HepG2 (cell line): ENCODE measurements around the gene DHX57.

Source experiments
- ARID4A ChIP-seq: sonication (generic); formaldehyde crosslinking; IDR thresholded peaks from 2 replicates; pipeline ENCODE4 v1.5.0; 2020; ENCODE audit warnings: mild to moderate bottlenecking, missing genetic modification reagents, borderline replicate concordance
- CTCF ChIP-seq: sonication (generic); formaldehyde crosslinking; IDR thresholded peaks from 2 replicates; pipeline ENCODE4 v1.5.0; 2020; ENCODE audit warnings: mild to moderate bottlenecking, missing genetic modification reagents, moderate library complexity
- EZH2 ChIP-seq: conservative IDR thresholded peaks from 2 replicates; pipeline ENCODE4 v1.6.1; 2012; ENCODE audit warnings: mild to moderate bottlenecking, low read depth, low read length, moderate library complexity
- IKZF1 ChIP-seq: fragments of 450-650 bp; IDR thresholded peaks from 2 replicates; pipeline ENCODE4 v1.7.1; 2016
- MED8 ChIP-seq: sonication (generic); formaldehyde crosslinking; IDR thresholded peaks from 2 replicates; pipeline ENCODE4 v1.8.1; 2023; ENCODE audit warnings: mild to moderate bottlenecking, missing genetic modification reagents; ENCODE audit not compliant: insufficient replicate concordance
- REST ChIP-seq, 2 experiments: IDR thresholded peaks; 2 replicates each; pipeline ENCODE4 v1.6.1; 2011 to 2012; ENCODE audit warnings: low read length in 2 of 2, borderline replicate concordance in 1 of 2, low read depth in 1 of 2, mild to moderate bottlenecking in 1 of 2, moderate library complexity in 1 of 2
- SP2 ChIP-seq: sonication (generic); formaldehyde crosslinking; IDR thresholded peaks from 2 replicates; pipeline ENCODE4 v1.5.1; 2020; ENCODE audit warnings: mild to moderate bottlenecking, missing genetic modification reagents
- ZBTB26 ChIP-seq: IDR thresholded peaks from 2 replicates; pipeline ENCODE4 v1.6.1; 2016; ENCODE audit warnings: missing compliant biosample characterization, missing genetic modification reagents, borderline replicate concordance
- ZBTB33 ChIP-seq: sonication (generic); formaldehyde crosslinking; IDR thresholded peaks from 2 replicates; pipeline ENCODE4 v1.4.0; 2020; ENCODE audit warnings: missing genetic modification reagents
- ZNF260 ChIP-seq: sonication (generic); formaldehyde crosslinking; IDR thresholded peaks from 2 replicates; pipeline ENCODE4 v1.4.0; 2020; ENCODE audit warnings: missing genetic modification reagents, low read depth, mild to moderate bottlenecking, borderline replicate concordance
- ZNF550 ChIP-seq: sonication (generic); formaldehyde crosslinking; IDR thresholded peaks from 2 replicates; pipeline ENCODE4 v1.4.0; 2020; ENCODE audit warnings: mild to moderate bottlenecking, missing genetic modification reagents, borderline replicate concordance
- ZNF556 ChIP-seq: sonication (generic); formaldehyde crosslinking; IDR thresholded peaks from 2 replicates; pipeline ENCODE4 v1.4.0; 2020; ENCODE audit warnings: mild to moderate bottlenecking, missing genetic modification reagents, borderline replicate concordance

- TF ChIP-seq REST (IDR thresholded peaks at IDR 0.05; ENCODE audit: borderline replicate concordance in 1 of 2, low read depth in 1 of 2, low read length in 2 of 2) (no peak), ZNF556 (CRISPR knock-in tag) (no peak), ZNF550 (CRISPR knock-in tag) (no peak), ARID4A (CRISPR knock-in tag) (no peak), EZH2 (no peak), CTCF (no peak), IKZF1 (no peak), MED8 (CRISPR knock-in tag) (no peak), SP2 (CRISPR knock-in tag) (no peak), ZBTB33 (CRISPR knock-in tag) (no peak), ZNF260 (CRISPR knock-in tag) (no peak), ZBTB26 (CRISPR knock-in tag) (no peak)
These were observed 38.9 kb downstream of the DHX57 start for GRCh38 chr2:38836791-38837190.
